Keratinocyte (primary cell): ENCODE data around the gene ADAMTSL1.

ENCODE experiments used
- CTCF ChIP-seq, 3 experiments: IDR thresholded peaks in 1 of 3; conservative IDR thresholded peaks in 1 of 3; optimal IDR thresholded peaks in 1 of 3; 2 replicates in 2 of 3; 3 replicates in 1 of 3; pipeline versions ENCODE3 to v1.5.1; 2011; ENCODE audit warnings: low read length in 3 of 3, mild to moderate bottlenecking in 3 of 3, moderate library complexity in 2 of 3, control low read depth in 1 of 3, inconsistent platforms in 1 of 3; ENCODE audit not compliant: insufficient read depth in 2 of 3; ENCODE audit errors: extremely low read depth in 1 of 3
- EZH2 ChIP-seq: IDR thresholded peaks from one replicate; pipeline ENCODE4 v1.6.1; 2012; ENCODE audit warnings: inconsistent platforms, mild to moderate bottlenecking, low read length, moderate library complexity

DNA sequence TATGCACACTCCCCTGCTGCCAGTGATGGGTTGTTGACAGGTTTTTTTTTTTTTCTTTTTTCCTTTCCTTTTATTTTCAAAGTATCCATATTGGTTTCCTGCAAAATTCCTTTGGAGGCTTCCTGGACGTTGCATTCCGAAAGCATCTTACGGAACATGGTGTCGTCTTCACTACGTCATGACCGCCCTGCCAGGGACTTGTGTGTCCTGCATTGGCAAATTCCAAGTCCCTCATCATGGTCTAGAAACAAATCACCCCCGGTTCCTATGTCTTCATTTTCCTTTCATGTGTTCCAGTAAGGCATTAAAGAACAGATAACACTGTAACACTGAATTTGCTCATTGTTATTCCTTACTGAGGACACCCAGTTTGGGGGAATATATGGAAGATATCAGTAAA lies 35.0 kb upstream of the ADAMTSL1 start:
- no peak for TF ChIP-seq CTCF (optimal IDR thresholded peaks at IDR 0.05 in 1 of 3, IDR thresholded peaks at IDR 0.05 in 1 of 3, conservative IDR thresholded peaks at IDR 0.05 in 1 of 3; ENCODE audit: extremely low read depth in 1 of 3, insufficient read depth in 2 of 3, low read length in 3 of 3)
- no peak for TF ChIP-seq EZH2
